ENCODE measurements around the gene SLC8A3.

DNA sequence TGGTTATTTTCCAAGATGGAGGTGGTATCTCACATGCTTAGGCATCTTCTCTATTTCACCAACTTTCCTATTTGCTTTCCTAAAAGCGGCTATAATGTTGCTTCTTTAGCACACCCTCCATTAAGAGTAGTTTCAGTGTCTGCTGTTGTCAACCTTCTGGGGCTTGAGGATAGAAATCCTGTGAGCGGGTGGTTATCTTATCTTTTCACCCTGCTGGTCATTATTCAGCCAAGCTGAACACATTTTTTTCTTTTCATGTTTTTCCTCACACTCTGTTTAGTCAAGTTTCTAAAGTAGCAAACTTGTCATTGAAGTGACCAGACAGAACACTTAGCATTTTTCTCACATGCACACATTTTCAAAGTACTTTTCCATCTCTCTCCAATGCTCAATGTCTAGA, 104.5 kb downstream of the SLC8A3 start:
- TF ChIP-seq, protein P1, sequence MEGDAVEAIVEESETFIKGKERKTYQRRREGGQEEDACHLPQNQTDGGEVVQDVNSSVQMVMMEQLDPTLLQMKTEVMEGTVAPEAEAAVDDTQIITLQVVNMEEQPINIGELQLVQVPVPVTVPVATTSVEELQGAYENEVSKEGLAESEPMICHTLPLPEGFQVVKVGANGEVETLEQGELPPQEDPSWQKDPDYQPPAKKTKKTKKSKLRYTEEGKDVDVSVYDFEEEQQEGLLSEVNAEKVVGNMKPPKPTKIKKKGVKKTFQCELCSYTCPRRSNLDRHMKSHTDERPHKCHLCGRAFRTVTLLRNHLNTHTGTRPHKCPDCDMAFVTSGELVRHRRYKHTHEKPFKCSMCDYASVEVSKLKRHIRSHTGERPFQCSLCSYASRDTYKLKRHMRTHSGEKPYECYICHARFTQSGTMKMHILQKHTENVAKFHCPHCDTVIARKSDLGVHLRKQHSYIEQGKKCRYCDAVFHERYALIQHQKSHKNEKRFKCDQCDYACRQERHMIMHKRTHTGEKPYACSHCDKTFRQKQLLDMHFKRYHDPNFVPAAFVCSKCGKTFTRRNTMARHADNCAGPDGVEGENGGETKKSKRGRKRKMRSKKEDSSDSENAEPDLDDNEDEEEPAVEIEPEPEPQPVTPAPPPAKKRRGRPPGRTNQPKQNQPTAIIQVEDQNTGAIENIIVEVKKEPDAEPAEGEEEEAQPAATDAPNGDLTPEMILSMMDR (IDR thresholded peaks at IDR 0.05; ENCODE audit: insufficient read depth, low read length): no peak
- TF ChIP-seq, protein P2, sequence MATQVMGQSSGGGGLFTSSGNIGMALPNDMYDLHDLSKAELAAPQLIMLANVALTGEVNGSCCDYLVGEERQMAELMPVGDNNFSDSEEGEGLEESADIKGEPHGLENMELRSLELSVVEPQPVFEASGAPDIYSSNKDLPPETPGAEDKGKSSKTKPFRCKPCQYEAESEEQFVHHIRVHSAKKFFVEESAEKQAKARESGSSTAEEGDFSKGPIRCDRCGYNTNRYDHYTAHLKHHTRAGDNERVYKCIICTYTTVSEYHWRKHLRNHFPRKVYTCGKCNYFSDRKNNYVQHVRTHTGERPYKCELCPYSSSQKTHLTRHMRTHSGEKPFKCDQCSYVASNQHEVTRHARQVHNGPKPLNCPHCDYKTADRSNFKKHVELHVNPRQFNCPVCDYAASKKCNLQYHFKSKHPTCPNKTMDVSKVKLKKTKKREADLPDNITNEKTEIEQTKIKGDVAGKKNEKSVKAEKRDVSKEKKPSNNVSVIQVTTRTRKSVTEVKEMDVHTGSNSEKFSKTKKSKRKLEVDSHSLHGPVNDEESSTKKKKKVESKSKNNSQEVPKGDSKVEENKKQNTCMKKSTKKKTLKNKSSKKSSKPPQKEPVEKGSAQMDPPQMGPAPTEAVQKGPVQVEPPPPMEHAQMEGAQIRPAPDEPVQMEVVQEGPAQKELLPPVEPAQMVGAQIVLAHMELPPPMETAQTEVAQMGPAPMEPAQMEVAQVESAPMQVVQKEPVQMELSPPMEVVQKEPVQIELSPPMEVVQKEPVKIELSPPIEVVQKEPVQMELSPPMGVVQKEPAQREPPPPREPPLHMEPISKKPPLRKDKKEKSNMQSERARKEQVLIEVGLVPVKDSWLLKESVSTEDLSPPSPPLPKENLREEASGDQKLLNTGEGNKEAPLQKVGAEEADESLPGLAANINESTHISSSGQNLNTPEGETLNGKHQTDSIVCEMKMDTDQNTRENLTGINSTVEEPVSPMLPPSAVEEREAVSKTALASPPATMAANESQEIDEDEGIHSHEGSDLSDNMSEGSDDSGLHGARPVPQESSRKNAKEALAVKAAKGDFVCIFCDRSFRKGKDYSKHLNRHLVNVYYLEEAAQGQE (IDR thresholded peaks at IDR 0.05; ENCODE audit: insufficient replicate concordance, low read depth): no peak
- TF ChIP-seq POLR2AphosphoS5 (IDR thresholded peaks at IDR 0.05; ENCODE audit: low read depth): no peak

All from HL-60 (cell line).